Activated T-helper 2 cell treated with anti-CD3 and anti-CD28 coated beads, Interferon-gamma antibody, Interleukin-2, Interleukin-4, amounts not matched to agents 10 μg/mL and 5 μg/mL and 100 μg/mL, durations not matched to agents 14 hours and 24 hours and 36 hours (primary cell): ENCODE data around the gene GTPBP6. TPM values are rescaled to one million over a fixed set of nuclear protein-coding genes. Genes with fewer than 3 reads are reported as not detected.

ENCODE experiments used
- DNase-seq: peaks from one replicate; pipeline ENCODE4 v3.0.0; 2021; ENCODE audit warnings: low spot score
- H3K27ac Mint-ChIP-seq: one replicate; pipeline ENCODE4 v1.8.0; 2021; ENCODE audit warnings: mixed read lengths
- H3K27me3 Mint-ChIP-seq: one replicate; pipeline ENCODE4 v1.8.0; 2021; ENCODE audit warnings: low read depth, mixed read lengths
- H3K36me3 Mint-ChIP-seq: one replicate; pipeline ENCODE4 v1.8.0; 2021; ENCODE audit warnings: low read depth, mixed read lengths
- H3K4me1 Mint-ChIP-seq: one replicate; pipeline ENCODE4 v1.8.0; 2021; ENCODE audit warnings: low read depth, mixed read lengths
- H3K4me3 Mint-ChIP-seq: one replicate; pipeline ENCODE4 v1.8.0; 2021; ENCODE audit warnings: low read depth, mild to moderate bottlenecking, moderate library complexity, mixed read lengths
- H3K9me3 Mint-ChIP-seq: one replicate; pipeline ENCODE4 v1.8.0; 2021; ENCODE audit warnings: mixed read lengths
- intact Hi-C: fragments of 100-400 bp; cut with micrococcal nuclease; formaldehyde crosslinking; loops from one replicate; pipeline ENCODE4 v1.15.1; 2023
- total RNA-seq: library from RNA; stranded (reverse); gene quantifications from 2 replicates; pipeline ENCODE4 v1.2.3, GENCODE V29; 2022

The GTPBP6 gene
- total RNA-seq, 1 donor from 2014 or later, result 65.5 TPM

DNA sequence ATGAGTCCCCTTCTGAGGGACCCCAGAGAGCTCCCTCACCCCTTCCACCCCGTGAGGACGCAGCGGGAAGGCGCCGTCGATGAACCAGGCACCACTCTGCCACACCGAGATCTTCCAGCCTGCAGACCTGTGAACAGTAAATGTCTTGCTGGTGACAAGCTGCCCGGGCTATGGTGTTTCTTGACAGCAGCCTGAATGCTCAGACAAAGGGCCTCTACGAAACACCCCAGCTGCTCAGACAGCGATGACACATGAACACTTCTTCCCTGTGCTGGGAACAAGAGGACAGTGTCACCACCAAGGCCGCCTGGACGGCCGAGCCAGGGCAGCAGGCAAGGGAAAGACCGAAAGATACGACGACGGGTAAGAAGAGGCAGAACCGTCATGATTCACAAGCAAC lies 30.6 kb upstream of the GTPBP6 start:
- H3K27ac Mint-ChIP-seq, result no peak overlapping the region
- H3K36me3 Mint-ChIP-seq, result peaks cover 14% of the 10 kb centered on the region
- H3K9me3 Mint-ChIP-seq, result no peaks in the 10 kb centered on the region
- no peak for DNase-seq
- H3K4me3 Mint-ChIP-seq, result no peak overlapping the region
- no peaks in the 10 kb centered on the region for H3K27me3 Mint-ChIP-seq
- no peaks in the 10 kb centered on the region for H3K4me1 Mint-ChIP-seq
- intact Hi-C loops, result no loop called here

DNA sequence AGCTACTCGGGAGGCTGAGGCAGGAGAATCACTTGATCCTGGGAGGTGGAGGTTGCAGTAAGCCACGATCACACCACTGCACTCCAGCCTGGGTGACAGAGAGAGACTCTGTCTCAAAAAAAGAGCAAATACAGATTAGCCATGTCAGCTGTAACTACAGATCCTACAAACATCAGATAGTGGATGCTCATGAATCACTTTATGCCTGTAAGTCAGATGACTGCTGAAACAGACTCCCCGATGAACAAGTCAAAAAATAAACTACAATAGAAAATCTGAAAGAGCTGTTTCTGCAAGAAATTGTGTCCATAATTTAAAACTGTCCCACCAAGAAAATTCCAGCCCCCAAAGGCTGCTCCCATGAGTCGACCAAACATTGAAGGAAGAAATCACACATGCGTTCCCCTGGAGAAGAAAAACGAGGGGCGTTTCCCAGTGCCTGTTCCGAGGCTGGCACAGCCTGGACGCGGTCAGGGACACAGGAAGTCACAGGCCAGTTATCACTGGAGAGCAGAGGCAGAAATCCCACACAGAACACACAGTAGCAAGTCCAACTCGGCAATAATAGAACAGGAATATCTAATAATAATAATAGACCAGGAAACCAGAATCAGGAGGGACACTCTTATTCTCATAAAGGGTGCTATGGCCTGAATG lies 30.0 kb upstream of the GTPBP6 start:
- peaks cover 14% of the 10 kb centered on the region for H3K36me3 Mint-ChIP-seq
- H3K4me1 Mint-ChIP-seq, result no peaks in the 10 kb centered on the region
- H3K4me3 Mint-ChIP-seq, result no peak overlapping the region
- no peaks in the 10 kb centered on the region for H3K27me3 Mint-ChIP-seq
- H3K27ac Mint-ChIP-seq, result no peak overlapping the region
- DNase-seq, result no peak
- H3K9me3 Mint-ChIP-seq, result no peaks in the 10 kb centered on the region
- intact Hi-C loops, result no loop called here

DNA sequence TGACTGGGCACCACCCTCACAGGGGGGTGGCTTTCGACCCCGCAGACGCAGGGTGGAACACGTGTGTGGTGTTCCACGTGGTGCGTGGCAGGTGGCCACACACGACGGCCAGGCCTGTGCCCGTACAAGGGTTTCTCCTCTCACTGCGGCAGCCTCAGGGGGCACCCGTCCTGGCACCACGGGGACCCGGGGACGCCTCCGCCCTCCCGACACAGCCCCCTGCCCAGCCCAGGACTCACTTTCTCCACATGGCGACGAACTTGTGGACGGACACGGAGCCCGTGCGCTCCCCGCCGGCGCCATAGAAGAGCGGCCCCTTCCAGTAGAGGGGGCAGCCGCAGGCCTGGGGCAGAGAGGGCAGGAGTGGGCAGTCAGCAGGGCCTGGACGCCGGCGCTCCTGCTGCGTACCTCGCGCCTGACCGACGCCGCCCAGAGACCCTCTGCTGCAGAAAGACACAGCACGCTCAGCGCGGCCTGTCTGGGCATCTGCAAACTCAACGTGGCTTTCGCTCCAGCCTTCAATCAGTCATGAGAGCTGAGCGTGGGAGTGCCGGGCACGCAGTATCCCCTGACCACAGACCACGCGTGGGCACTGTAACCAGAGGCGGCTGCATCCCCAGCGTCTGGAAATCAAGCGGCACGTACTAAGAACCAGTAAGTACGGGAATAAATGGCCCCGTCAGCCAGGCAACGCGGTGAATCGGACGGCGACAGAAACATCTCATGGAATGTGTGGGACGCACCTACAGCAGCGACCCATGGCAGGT lies 28.9 kb upstream of the GTPBP6 start:
- Mint-ChIP-seq H3K4me3 (no peak overlapping the region), H3K4me1 (no peaks in the 10 kb centered on the region), H3K27ac (no peak overlapping the region), H3K9me3 (no peaks in the 10 kb centered on the region), H3K36me3 (peaks cover 14% of the 10 kb centered on the region), H3K27me3 (no peaks in the 10 kb centered on the region)
- no peak for DNase-seq
- intact Hi-C loops, result no loop called here

DNA sequence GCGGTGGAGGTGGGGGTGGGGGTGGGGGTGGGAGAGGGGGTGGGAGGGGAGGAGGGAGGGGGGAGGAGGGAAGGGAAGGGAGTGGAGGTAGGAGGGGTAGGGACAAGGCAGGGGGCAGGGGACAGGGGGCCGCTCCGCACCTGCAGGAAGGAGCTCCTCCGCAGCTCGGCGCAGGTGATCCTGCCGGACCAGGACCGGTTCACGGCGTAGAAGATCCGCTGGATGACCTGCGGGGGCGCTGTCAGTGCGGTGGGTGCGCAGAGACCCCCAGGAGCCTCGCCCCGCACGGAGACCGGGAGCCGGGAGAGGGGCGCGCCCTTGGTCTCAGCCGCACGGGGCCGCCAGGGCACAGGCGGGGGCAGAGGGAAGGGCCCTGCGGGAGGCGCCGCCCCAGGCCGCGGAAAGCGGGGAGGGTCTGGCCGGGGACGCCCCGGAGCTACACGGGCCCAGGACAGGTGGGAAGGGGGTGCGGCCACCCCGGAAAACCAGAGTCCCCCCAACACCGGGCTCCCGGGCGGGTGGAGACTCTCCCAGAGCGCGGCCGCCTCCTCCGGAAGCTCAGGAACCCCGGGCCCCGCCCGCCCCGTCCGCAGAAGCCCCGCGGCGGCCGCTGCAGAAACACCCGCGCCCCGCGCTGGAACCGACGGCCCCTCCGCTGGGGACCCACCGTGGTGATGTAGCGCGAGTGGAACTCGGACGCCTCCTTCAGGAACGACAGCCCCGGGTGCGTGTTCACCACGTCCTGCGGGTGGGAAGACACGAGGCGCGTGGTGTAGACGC lies 27.6 kb upstream of the GTPBP6 start:
- H3K27ac Mint-ChIP-seq, result no peak overlapping the region
- DNase-seq, result no peak
- peaks cover 4% of the 10 kb centered on the region for H3K9me3 Mint-ChIP-seq
- no peaks in the 10 kb centered on the region for H3K27me3 Mint-ChIP-seq
- peaks cover 24% of the 10 kb centered on the region for H3K36me3 Mint-ChIP-seq
- intact Hi-C loops, result no loop called here
- no peaks in the 10 kb centered on the region for H3K4me1 Mint-ChIP-seq
- no peak overlapping the region for H3K4me3 Mint-ChIP-seq

DNA sequence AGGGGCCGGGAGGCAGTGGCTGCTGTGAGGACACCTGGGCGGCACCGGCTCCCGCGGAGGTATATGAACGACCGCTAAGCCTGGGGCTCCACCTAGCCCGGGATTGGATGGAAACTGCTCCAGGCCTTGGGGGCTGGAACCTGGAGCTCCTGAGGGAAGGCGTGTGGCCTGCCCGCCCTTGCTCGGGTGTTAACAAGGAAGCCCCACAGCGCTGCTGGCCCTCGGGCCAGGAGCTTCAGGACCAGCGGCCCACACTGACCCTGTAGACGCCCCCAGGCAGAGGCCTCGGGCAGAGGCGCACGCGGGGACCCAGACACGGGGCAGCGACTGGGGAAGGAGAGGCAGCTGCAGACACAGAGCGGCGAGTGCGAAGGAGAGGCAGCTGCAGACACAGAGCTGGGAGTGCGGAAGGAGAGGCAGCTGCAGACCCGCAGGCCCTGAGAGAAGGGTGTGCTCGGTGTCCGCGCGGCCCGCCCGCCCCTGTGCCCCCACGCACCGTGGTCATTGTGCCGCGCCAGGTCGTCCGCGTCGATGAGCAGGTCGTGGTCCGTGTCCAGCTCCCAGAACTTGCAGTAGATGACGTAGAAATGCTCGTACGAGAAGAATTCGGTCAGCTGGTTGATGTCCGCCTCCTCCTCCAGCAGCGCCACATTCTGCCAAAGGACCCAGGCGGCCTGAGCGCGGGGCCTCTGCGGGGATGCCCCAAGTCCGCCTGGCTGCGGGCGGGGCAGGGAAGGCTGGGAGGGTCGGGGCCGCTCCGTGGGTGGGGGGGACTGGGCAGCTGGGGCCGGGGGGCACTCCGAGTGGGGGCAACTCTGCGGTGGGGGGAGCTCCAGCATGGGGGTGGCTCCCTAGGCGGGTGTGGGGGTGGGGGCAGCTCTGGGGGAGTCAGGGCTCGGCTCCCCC lies 26.7 kb upstream of the GTPBP6 start:
- Mint-ChIP-seq H3K9me3 (peaks cover 4% of the 10 kb centered on the region), H3K4me1 (no peaks in the 10 kb centered on the region), H3K27me3 (no peaks in the 10 kb centered on the region), H3K27ac (no peak overlapping the region), H3K4me3 (no peak overlapping the region), H3K36me3 (peaks cover 29% of the 10 kb centered on the region)
- DNase-seq, result no peak
- intact Hi-C loops, result no loop called here

DNA sequence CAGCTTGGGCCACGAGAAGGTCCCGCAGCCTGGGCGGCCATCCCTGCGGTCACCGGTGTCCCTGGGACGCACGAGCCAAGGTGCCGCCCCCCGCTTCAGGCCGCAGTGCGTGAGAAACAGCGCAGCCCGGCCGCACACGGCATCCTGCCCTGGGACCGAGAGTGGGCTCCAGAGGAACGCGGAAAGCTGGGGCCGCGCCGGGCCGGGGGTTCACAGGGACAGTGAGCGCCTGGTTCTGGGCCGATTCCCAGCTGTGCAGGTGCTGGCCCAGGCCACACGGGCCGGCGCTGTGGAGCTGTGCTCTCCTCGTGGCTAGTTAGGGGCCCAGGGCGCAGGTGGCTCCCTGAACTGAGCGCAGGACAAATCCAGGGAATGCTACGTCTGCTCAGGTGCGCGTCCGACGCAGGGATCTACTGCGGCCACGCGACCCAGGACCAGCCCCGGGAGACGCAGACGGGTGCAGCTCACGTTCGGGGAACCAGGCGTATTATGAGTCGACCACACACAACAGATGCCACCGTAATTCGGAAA lies 25.8 kb upstream of the GTPBP6 start:
- no peaks in the 10 kb centered on the region for H3K4me1 Mint-ChIP-seq
- H3K9me3 Mint-ChIP-seq, result peaks cover 4% of the 10 kb centered on the region
- no peaks in the 10 kb centered on the region for H3K27me3 Mint-ChIP-seq
- H3K36me3 Mint-ChIP-seq, result peaks cover 29% of the 10 kb centered on the region
- no peak overlapping the region for H3K27ac Mint-ChIP-seq
- DNase-seq, result no peak
- H3K4me3 Mint-ChIP-seq, result no peak overlapping the region
- intact Hi-C loops, result no loop called here

DNA sequence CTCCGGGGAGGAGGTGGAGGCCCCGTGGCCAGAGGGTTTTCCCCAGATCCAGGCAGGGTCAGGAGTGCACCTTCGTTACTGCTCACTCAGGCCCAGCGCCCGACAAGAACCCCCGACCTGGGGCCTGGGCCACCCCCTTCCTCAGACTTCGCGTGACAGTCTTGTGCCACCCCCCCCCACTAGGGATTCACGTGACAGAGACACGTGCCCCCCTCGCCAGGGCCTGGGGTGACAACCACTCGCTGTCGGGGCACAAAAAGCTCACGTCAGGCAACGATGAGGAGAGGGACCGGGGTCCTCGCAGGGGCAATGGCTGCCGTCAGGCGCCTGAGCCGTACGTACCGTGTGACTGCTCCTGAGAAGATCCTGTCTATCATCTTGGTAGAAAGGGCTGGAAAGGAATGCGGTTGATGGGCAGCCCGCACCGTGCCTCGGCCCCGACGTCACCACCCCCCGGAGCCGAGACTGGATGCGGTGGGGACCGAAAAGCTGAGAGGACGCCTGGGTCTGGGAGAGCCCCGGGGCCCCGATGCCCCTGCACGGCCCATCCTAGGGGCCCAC lies 23.0 kb upstream of the GTPBP6 start:
- intact Hi-C loops, result no loop called here
- no peaks in the 10 kb centered on the region for H3K27me3 Mint-ChIP-seq
- H3K4me3 Mint-ChIP-seq, result no peak overlapping the region
- H3K27ac Mint-ChIP-seq, result no peak overlapping the region
- no peak for DNase-seq
- H3K4me1 Mint-ChIP-seq, result no peaks in the 10 kb centered on the region
- peaks cover 4% of the 10 kb centered on the region for H3K9me3 Mint-ChIP-seq
- peaks cover 49% of the 10 kb centered on the region for H3K36me3 Mint-ChIP-seq

DNA sequence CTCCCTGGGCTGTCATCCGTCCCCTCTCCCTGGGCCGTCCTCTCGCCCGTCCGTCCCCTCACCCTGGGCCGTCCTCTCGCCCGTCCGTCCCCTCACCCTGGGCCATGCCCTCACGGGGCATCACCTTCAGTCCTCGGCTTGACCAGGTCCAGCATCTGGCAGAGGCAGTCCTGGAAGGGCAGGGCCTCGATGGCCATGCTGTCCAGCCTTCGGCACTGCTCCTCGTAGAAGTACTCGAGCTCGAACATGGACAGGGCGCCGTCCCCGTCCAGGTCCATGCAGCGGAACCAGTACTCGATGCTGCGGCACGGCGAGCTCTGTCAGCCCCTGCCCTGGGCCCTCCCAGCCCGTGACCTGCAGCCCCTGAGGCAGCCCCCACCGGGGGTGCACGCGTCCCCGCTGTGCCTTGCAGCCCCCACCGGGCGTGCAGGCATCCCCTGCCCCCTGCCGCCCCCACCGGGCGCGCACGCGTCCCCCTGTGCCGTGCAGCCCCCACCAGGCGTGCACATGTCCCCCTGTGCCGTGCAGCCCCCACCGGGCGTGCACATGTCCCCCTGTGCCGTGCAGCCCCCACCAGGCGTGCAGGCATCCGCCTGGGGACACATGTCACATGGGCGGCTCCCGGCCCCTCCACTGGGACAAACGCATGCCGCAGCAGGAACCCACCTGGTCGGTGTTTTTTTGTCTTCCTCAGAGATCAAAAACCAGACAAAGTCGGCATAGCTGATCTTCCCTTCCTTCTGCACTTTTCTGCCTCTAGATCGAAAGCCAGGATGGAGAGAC lies 22.2 kb upstream of the GTPBP6 start:
- no peaks in the 10 kb centered on the region for H3K4me1 Mint-ChIP-seq
- no peak for DNase-seq
- intact Hi-C loops, result no loop called here
- H3K9me3 Mint-ChIP-seq, result peaks cover 4% of the 10 kb centered on the region
- no peak overlapping the region for H3K27ac Mint-ChIP-seq
- H3K27me3 Mint-ChIP-seq, result no peaks in the 10 kb centered on the region
- no peak overlapping the region for H3K4me3 Mint-ChIP-seq
- peaks cover 55% of the 10 kb centered on the region for H3K36me3 Mint-ChIP-seq

DNA sequence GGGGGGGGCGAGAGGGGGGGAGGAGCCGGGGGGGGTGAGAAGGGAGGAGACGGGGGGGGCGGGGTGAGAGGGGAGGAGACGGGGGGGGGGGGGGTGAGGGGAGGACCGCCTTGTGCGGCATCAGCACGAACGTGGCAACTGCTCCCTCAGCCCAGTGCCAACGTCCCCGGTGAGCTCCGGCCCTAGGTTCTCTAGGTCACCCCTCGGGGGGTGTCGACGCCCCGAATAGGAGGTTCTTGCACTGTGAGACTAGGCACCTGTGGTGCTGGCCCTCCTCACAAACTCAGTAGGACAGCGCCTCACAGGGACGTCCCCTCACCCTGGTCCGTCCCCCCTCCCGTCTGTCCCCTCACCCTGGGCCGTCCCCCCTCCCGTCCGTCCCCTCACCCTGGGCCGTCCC lies 21.5 kb upstream of the GTPBP6 start:
- no peak overlapping the region for H3K4me3 Mint-ChIP-seq
- no peak overlapping the region for H3K27ac Mint-ChIP-seq
- H3K9me3 Mint-ChIP-seq, result peaks cover 4% of the 10 kb centered on the region
- H3K27me3 Mint-ChIP-seq, result no peaks in the 10 kb centered on the region
- no peaks in the 10 kb centered on the region for H3K4me1 Mint-ChIP-seq
- H3K36me3 Mint-ChIP-seq, result peaks cover 51% of the 10 kb centered on the region
- intact Hi-C loops, result no loop called here
- no peak for DNase-seq

DNA sequence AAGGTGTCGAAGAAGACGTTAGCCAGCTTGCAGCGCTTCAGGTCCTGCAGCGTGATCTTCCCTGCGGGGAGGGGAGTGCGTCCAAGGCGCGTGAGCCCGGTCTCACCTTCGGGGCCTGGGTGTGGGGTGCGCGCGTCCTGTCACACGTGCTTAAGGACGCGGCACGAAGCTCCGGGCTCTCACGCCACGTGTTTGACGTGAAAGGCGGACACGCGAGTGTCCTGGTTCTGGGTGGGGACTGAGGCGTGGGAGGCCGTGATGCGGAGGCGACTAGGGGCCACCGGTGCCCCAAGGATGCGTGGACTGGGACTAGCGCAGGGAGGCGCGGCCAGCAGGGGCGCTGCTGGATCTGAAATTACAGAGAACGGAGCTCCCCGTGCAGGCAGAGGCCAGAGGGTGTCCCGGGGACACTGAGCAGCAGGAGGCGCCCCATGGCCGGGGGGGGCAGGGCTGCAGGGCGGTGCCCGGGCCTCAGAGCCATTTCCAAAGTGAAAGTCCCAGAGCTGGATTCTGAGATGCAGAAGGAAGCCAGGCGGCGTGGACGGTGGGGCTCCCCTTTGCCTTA lies 20.3 kb upstream of the GTPBP6 start:
- H3K4me3 Mint-ChIP-seq, result no peak overlapping the region
- H3K27me3 Mint-ChIP-seq, result no peaks in the 10 kb centered on the region
- no peak for DNase-seq
- H3K4me1 Mint-ChIP-seq, result no peaks in the 10 kb centered on the region
- peaks cover 44% of the 10 kb centered on the region for H3K36me3 Mint-ChIP-seq
- H3K9me3 Mint-ChIP-seq, result peaks cover 4% of the 10 kb centered on the region
- intact Hi-C loops, result no loop called here
- no peak overlapping the region for H3K27ac Mint-ChIP-seq

DNA sequence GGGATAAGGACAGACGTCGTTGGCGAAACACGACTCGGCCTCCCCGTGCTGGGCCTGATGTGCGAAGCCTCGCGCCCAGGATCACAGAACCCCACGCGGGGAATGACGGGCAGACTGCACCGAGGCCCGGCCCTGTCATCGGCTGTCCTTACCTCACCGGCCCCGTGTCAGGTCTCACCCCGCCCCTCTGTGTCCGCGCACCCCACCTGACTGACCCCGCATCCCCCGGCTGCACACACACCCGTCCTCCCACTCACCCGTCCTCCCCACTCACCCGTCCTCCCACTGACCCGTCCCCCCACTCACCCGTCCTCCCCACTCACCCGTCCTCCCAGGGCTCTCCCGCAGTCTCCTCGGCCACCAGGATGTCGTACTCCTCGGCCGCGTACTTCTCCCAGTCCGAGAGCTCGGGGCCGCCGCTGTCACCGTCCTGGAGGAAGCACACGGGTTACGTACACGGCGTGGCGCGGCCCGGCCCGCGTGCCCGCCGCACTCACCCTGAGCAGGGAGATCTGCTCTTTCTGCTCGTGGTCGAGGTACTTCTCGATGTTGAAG lies 19.8 kb upstream of the GTPBP6 start:
- H3K27ac Mint-ChIP-seq, result no peak overlapping the region
- H3K4me3 Mint-ChIP-seq, result no peak overlapping the region
- peaks cover 4% of the 10 kb centered on the region for H3K9me3 Mint-ChIP-seq
- no peaks in the 10 kb centered on the region for H3K27me3 Mint-ChIP-seq
- no peak for DNase-seq
- peaks cover 44% of the 10 kb centered on the region for H3K36me3 Mint-ChIP-seq
- H3K4me1 Mint-ChIP-seq, result no peaks in the 10 kb centered on the region
- intact Hi-C loops, result no loop called here
